Measurements from ENCODE around the gene ZNF503. TPM values are rescaled to one million over a fixed set of nuclear protein-coding genes. Genes with fewer than 3 reads are reported as not detected.

ZNF503 gene
- total and polyA plus RNA-seq, 8 donors = 13.8 to 41.2 (median 23.4) TPM

DNA sequence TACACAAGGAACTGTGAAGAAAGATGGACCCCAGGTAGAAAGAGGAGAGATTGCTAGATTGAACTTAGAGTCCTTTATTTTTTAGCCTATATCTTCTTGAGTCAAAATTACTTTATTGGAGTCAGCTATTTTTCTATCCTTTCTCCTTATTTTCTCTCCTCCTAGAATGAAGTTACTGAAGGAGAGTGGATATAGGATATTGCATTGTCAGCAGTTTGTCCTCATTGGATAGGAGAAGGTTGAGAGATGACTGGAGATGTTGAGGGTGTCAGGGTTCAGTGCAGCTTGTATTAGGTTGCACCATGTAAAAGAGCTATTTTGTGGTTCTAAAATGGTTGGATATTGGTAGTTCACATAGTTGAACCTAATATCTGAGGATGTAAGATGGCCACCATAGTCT lies 35.3 kb upstream of the ZNF503 start:
- DNase-seq (no peak), ATAC-seq (no peak), FAIRE-seq (no peak)
- Histone ChIP-seq H3K27me3 (no peaks in the 10 kb centered on the region), H3K4me3 (no peak overlapping the region), H3K27ac (no peak overlapping the region), H3K9me3 (no peaks in the 10 kb centered on the region), H3K4me1 (peaks cover 0 to 8% (median 0%) of the 10 kb centered on the region in 3 donors), H3K36me3 (no peaks in the 10 kb centered on the region)
- TF ChIP-seq, protein P1, sequence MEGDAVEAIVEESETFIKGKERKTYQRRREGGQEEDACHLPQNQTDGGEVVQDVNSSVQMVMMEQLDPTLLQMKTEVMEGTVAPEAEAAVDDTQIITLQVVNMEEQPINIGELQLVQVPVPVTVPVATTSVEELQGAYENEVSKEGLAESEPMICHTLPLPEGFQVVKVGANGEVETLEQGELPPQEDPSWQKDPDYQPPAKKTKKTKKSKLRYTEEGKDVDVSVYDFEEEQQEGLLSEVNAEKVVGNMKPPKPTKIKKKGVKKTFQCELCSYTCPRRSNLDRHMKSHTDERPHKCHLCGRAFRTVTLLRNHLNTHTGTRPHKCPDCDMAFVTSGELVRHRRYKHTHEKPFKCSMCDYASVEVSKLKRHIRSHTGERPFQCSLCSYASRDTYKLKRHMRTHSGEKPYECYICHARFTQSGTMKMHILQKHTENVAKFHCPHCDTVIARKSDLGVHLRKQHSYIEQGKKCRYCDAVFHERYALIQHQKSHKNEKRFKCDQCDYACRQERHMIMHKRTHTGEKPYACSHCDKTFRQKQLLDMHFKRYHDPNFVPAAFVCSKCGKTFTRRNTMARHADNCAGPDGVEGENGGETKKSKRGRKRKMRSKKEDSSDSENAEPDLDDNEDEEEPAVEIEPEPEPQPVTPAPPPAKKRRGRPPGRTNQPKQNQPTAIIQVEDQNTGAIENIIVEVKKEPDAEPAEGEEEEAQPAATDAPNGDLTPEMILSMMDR (IDR thresholded peaks at IDR 0.05) = no peak
- intact Hi-C loops (cut with DNase I) = no loop called here

DNA sequence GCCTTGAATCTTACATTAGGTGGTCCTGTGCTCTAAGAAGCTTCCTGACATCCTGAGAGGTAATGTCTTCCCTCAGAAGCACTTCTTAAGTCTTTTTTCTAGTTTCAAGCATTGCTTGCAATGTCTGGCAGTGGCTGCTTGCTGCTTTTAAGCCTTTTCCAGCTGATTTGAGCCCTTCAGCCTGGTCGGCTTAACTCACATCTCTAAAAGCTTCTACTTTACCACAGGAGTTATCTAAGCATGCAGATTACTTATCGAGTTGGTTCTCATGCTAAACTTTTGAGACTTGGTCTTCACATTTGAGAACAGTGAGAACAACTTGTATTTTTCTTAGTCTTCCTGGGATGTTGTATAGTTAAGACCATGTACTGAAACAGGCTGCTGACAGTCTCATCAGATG lies 33.7 kb upstream of the ZNF503 start:
- WGBS, 2 donors = 72 to 80% methylated on average over 2 of the region's 2 CpGs
- no peak for DNase-seq

GRCh38 chr10:75434291-75434690 lies 32.7 kb upstream of the ZNF503 start:
- Histone ChIP-seq H3K27me3 (no peaks in the 10 kb centered on the region), H3K36me3 (no peaks in the 10 kb centered on the region), H3K4me1 (peaks cover 9 to 23% (median 15%) of the 10 kb centered on the region in 3 donors), H3K4me3 (no peak overlapping the region), H3K9me3 (no peaks in the 10 kb centered on the region), H3K27ac (no peak overlapping the region)
- intact Hi-C loops (cut with DNase I) = no loop called here
- DNase-seq = no peak
- 85 to 88% methylated on average over 8 of the region's 8 CpGs for WGBS, 2 donors
- no peak for ATAC-seq
- FAIRE-seq = no peak
- TF ChIP-seq, protein P1 (IDR thresholded peaks at IDR 0.05) = no peak

More for the DNA sequence above, 33.7 kb upstream of the ZNF503 start:
- no peak for ATAC-seq
- Histone ChIP-seq H3K27ac (no peak overlapping the region), H3K27me3 (no peaks in the 10 kb centered on the region), H3K36me3 (no peaks in the 10 kb centered on the region), H3K4me3 (no peak overlapping the region), H3K9me3 (no peaks in the 10 kb centered on the region), H3K4me1 (peaks cover 0 to 13% (median 6%) of the 10 kb centered on the region in 3 donors)
- intact Hi-C loops (cut with DNase I) = no loop called here
- FAIRE-seq = no peak
- TF ChIP-seq, protein P1 (IDR thresholded peaks at IDR 0.05) = no peak

DNA sequence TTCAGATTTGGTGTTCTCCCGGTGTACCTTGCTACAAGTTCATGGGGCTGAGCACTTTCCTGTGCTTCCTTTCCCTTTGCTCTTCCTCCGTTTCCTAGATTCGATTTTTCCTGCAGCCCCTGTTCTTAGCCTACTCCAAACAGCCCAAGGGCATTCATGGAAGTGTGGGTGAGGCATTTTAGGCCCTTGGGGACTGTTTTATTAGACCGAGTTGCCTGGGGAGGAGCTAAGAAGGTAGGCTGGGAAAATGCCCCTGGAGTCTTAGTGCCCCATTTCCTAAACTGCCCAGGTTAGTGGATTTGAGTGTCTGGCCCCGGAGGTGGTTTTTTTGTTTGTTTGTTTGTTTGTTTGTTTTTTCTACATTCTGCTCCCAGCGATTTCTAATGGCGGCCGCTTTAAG lies 31.7 kb upstream of the ZNF503 start:
- Histone ChIP-seq H3K27me3 (no peaks in the 10 kb centered on the region), H3K27ac (no peak overlapping the region), H3K4me1 (peaks cover 9 to 34% (median 24%) of the 10 kb centered on the region in 3 donors), H3K9me3 (no peaks in the 10 kb centered on the region), H3K36me3 (no peaks in the 10 kb centered on the region), H3K4me3 (no peak overlapping the region)
- no peak for FAIRE-seq
- TF ChIP-seq, protein P1 (IDR thresholded peaks at IDR 0.05) = no peak
- no peak for DNase-seq
- ATAC-seq = no peak
- intact Hi-C loops (cut with DNase I) = no loop called here
- 84 to 87% methylated on average over 8 of the region's 8 CpGs for WGBS, 2 donors

GRCh38 chr10:75432763-75433162 lies 31.2 kb upstream of the ZNF503 start:
- WGBS, 2 donors = 83 to 89% methylated on average over 5 of the region's 5 CpGs

More at GRCh38 chr10:75432763-75433162, 31.2 kb upstream of the ZNF503 start:
- Histone ChIP-seq H3K27me3 (no peaks in the 10 kb centered on the region), H3K36me3 (no peaks in the 10 kb centered on the region), H3K9me3 (no peaks in the 10 kb centered on the region), H3K4me3 (no peak overlapping the region), H3K27ac (no peak overlapping the region), H3K4me1 (peaks cover 9 to 38% (median 24%) of the 10 kb centered on the region in 3 donors)
- DNase-seq = no peak
- intact Hi-C loops (cut with DNase I) = no loop called here
- ATAC-seq = no peak
- TF ChIP-seq, protein P1 (IDR thresholded peaks at IDR 0.05) = no peak
- no peak for FAIRE-seq

Measured in pancreas (tissue), 10 donors.